KG1 (cell line): ENCODE measurements around the gene ACVRL1.

Experiments
- DNase-seq: peaks from one replicate; lab custom pipeline; 2025; lab: John Stamatoyannopoulos, UW

The ACVRL1 gene

DNA sequence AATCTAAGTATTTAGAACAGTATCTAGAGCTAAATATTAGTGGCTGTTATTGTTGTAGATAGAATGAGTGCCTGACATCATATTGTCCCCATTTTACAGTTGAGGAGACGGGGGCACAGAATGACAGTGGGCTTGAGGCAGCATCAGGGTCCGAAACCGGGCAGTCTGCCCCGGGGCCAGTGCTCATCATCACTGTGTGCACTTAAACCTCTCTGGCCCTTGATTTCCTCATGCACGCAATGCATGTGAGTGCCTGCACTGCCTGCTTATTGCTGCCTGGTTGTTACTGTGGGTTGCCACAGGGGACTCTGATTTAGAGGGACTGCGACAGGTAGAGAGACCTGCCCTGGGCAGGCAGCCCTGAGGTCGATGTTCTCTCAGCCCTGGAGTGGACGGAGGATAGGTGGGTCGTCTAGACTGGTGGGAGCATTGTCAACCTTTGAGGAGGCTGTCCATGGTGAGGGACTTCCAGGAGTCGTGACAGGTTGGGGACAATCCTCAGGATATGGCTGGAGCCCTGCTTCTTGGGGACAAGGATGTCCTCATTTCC, 9.8 kb downstream of the ACVRL1 start:
- no peak for DNase-seq

DNA sequence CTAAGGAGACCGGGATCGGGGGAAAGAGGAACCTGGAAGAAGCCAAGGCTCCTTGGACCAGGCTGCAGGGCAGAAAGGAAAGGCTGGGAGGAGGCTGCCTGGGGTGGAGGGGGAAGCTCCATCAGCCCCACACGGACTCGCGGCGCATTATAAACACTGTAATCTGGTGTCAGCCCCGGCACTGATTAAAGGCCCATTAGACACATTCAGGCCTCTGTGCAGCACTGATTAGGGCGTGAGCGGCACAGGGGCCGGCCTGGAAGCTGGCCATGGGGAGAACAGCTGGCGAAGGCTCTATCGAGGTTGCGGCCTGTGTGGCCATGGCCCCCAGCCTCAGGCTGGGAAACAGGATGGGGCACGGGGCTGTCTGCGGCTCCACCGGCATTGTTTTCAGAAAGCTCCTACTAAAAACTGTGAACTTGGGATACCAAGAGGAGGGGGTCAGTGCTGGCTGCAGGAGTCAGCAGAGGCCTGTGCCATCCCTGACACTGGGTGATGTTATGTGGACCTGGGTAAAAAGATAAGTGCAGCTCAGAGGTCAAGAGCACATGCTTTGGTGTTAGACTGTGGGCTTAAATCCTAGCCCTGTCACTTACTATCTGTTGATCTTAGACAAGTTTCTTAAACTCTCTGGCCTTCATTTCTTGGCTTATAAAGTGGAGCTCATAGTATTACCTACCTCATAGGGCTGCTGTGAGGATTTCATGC, 10.6 kb downstream of the ACVRL1 start:
- DNase-seq, result no peak

DNA sequence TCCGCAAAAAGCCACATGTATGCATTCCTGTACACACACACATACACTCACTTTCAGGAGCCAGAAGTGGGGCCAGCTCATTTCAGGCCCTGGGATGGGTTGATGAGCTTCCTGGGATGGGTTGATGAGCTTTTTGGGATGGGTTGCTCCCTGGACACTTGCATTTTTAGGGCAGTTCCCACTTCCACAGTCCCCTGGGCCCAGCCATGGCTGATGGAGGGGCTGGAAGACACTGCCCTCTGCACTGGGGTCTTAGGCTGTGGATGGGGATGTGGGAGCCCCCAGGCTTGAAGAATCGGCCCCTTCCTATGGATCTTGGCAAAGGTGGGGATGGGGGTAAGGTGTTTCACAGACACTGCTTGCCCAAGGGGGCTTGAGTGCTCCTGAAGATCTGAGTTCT, 12.7 kb downstream of the ACVRL1 start:
- DNase-seq, result no peak

DNA sequence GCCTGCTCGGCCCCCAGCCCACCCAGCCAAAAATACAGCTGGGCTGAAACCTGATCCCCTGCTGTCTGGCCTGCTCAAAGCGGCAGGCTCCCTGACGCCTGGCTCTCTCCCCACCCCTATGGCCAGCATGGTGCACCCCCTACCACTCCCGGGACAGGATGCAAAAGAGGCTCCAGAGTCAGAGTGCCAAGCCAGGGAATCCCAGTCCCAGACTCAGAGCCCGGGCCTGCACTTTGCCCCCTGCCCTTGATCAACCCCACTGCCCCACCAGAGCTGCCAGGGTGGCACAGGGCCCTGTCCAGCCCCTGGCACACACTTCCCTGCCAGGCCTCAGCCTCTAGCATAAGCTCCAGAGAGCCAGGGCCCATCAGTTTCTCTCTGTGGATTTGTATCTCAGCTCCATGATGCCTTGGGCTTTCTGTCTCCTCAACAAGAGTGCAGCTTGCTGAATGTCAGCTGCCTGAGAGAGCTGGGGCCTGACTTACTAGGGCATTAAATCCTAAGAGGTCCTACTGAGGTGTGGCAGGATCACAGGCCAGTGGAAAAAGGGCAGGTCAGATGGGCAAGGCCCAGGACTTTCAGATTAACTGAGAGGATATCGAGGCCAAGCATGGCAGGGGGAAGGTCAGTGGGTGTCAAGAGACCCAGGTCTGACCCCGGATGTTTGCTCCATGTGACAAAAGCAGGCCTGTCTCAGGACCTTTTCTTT, 13.9 kb downstream of the ACVRL1 start:
- DNase-seq, result no peak

DNA sequence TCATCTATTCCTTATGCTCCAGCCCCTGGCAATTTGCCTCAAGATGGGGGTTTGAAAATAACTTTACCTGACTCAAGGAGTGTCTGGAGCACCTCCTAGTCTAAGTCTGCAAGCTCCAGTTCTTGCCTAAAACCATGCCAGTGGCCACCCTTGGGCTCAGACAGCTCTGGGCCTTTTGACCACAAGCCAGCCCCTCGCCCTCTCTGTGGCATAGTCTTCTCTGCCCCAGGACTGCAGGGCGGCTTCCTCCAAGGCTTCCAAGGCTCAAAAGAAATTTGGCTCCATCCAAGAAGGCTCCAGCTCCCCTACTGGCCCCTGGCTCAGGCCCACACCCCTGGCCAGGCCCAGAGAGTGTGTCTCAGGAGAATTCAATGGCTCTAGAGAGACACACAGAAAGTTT, 14.8 kb downstream of the ACVRL1 start:
- no peak for DNase-seq

DNA sequence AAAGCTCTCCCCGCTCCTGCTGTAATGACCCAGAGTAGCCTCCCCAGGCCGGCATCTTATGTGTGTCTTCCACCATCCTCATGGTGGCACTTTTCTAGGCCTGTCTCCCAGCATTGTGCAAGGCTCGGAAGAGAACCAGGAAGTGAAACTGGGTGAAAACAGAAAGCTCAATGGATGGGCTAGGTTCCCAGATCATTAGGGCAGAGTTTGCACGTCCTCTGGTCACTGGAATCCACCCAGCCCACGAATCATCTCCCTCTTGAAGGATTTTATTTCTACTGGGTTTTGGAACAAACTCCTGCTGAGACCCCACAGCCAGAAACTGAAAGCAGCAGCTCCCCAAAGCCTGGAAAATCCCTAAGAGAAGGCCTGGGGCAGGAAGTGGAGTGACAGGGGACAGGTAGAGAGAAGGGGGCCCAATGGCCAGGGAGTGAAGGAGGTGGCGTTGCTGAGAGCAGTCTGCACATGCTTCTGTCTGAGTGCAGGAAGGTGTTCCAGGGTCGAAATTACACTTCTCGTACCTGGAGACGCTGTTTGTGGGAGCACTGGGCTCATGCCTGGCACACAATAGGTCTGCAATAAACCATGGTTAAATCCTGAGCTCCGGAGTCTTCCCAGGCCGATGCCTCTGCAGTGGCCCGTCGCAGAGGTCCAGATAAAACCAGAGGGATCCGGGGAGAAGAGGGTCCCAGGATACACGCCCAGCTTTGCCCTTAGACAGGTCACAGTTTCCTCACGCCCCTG, 15.6 kb downstream of the ACVRL1 start:
- no peak for DNase-seq

DNA sequence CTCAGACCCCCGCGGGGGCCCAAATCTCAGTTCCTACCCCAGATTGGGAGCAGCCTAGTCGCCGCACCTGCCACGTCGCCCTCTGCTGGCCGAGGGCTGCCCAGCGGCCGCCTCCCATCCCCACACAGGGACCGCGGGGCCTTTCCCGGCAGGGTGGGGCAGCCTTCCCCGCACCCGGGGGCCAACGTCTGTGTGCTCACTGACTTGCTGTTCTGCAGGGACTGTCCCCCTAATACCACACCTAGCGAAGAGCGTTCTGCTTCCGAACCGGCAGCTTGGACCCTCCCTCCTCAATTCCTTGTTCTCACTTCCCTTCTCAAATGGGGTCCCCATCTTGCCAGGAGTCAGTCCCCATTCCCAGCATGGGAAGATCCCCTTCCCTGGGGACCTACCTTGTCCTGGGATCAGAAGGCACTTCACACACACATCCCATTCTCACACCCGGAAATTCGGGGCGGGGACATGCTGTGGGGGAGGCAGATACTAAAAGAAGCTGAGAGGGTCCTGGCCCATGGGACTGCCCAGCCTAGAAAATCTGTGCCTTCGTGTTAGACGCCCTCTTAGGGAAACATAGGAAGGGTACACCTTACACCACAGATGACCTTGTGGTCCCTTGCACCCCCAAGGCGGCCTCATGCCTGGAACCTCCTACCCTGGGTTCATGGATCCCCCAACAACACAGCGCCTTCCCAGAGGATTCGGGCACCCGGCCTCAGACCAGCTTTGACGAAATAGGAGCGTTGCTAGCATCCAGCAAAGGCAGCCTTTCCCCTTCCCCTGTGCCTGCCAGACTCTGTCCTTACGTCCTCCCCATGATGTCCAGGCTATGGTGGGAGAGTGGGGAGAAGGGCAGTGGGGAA, 16.4 kb downstream of the ACVRL1 start:
- DNase-seq, result no peak

DNA sequence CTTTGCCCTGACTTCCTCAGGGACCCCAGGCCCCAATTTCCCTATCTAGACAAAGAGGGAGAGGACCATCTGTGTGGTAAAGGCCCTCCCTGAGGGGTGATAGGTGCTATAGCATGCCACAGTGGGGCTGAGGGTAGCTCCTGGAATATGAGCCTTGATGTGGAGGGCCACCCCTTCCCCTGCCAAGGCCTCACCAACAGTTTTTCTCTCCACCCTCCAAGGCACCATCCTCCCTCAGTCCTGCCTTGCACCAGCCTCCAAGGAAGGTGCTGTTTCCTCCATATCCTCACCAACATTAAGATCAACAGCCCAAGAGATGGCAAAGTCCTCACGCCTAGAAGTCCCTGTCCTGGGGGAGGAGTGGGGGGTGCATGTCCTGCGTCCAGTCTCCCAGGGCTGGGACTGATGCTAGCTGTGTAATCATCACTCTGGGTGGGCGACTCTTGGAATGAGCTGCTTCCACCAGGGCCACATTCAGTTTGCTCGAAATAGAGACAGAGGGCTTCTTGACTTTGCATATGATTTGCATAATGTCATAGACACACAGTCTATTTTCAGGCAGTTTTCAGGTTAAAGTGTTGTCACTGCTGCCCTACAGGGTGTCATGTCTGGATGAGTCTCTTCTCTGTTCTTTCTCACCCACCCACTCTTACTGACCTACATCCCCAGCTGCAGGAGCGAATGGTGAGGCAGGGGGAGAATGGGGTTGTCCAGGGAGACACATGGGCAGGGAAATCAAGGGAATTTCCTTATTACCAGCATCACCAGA, 17.4 kb downstream of the ACVRL1 start:
- no peak for DNase-seq

DNA sequence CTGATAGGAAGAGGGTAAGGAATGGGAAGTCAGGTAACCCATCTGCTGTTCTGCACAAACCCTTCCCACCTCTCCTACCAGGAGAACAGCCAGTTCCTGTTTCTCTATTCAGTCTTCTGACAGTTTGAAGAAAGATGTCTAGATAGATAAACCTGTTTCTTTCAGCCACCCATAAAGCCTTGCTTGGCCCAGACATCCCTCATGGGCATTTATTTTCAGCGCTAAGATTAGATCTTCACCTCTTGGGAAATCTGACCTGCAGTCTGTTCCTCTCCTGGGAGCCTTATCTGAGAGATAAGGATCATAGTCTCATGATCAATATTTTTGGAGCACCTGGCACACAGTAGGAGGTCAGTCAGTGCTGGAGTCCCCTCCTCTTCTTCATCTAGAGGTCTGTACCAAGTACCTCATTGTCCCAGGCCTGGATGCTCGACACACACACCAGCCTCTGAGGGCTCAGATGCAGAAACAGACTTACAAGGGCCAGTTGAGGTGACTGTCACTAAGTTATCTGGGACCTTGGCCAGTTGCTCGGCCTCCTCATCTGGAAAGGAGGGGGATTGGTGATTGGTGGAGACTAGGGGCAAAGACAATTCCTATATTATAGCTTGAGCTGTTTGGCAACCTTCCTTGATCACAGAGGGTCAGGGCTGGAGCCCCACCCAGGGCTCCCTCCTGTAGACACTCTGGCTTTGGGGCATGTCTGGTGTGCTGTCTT, 18.2 kb downstream of the ACVRL1 start:
- DNase-seq, result no peak

DNA sequence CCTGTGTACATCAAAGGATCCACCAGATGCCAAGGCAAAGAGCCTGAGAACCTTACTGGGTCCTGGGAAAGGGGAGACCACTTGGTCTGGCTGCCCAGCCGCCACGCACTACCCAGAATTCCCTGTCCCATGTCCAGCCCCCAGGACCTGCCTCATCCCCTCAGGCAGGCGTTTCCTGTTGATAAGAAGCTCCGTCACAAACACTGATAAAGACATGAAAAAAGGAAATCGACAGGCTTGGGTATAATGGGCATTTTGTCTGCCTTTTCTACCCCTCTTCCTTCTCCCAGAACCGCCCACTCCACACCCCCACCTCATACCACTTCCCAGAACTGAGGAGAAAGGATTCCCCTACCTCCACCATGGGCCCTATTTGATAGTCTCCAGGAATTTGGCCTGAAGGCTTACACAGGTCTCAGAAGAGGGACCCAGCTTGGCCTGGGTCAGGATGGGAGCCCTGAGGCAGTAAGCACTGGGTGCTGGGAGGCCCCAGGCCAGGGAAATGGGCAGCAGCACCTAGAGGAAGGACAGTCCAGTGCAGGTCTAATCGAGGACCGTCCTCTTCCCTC, 18.8 kb downstream of the ACVRL1 start:
- DNase-seq, result no peak

DNA sequence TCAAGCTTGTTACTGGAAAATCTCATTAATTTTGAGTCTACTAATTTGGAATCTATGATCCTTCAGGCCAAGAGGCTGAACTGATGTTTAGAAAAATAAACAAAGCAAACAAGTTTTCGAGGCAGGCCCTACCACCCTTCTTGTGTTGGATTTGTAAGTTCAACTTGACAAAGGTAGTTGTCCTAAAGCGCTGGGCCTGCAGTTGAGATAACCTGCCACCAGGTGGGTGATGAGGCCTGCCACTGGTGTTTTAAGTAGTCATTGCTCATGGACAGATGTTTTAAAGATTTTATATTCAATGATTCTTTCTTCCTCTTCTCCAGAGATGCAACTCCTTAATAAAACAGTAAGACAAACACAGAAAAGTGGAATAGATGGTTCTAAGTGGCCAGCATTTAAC, 19.4 kb downstream of the ACVRL1 start:
- DNase-seq, result no peak

DNA sequence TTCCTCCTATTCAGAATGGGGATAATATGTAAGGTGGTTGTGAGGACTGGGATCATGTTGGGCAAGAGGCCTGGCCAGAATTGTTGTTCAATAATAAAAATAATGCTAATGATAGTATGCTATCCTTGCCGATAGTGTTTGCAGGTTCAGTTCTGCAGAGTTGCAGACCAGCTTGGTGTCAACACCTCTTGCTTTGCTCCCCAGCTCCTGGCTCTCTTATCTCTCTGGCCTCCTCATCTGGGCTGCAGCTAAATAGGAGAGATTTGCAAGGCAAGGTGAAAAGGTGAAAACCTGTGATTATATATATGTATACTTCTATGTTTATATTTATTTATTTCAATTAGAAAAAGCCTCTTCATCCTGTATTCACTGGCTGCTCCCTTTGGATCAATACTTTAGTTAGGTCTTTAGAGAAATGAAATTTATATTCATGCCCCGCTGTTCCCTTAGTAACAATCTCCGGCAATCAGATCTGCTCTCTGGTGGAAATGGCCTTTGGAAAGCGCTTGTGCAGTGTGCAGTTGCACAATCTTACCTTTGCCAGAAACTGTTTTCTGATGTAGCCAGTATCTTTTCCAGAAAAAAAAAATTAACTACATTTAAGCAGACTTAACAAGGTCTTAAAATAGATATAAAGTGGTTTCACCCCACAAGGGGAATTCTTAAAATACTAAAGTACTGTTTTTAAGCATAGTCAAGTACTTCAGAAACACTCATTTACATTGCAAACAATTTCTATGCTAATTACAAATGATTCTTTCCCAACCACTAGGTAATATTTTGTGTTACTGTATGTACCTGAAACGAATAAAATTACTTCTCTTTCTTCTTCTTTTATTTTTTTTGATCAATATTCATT, 25.1 kb downstream of the ACVRL1 start:
- no peak for DNase-seq

DNA sequence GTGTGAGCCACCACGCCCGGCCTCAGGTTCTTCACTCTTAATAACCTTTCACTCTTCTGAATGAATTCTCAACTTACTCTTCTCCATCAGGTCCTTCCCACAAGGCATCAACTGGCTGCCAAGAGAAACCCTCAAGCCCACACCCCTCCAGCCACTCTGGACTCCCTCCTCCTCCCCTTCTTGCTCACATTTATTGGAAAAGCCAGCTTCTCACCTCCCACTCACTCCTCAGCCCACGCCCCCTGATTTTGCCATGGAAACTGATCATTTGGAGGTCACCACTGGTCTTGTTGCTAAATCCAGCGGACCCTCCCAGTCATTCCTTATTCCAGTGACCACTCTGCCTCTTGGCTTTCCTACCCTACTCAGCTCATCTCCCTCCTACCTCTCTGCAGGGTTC, 26.8 kb downstream of the ACVRL1 start:
- no peak for DNase-seq

DNA sequence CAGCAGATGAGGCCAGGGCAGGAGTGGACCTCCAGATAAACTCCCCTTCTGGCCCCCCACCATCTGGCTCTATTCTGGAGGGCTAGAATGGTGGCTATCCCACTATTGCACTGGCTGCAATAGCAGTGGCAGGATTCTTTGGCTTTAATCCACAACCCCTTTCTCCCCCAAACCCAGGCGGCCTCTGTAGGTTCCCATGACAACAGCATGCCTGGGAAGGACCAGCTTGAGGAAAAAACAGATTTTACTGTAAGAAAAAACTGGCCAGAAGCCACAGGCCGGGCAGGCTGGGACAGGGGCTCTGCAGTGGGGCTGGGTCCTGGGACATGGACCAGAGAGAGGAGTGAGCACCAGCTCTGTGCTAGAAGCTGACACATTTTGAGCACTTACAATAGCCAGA, 30.6 kb downstream of the ACVRL1 start:
- no peak for DNase-seq

DNA sequence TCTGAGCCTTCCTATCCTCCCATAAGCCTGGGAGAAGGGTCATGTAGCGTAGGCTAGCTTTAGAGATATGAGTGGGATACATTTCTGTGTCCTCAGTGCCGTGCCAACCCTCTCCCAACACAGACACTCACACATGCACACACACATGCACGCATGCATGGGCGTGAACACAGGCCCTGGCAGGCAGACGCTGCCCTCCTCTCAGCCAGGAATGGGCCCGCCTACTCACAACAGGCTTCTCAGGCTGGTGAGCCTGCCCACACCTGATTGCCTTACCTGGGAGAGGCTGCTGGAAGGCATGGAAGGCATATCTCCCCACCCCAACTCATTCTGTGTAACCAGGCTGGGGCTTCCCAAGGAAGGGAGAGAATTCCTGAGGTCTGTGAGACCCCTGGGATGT, 31.4 kb downstream of the ACVRL1 start:
- no peak for DNase-seq

DNA sequence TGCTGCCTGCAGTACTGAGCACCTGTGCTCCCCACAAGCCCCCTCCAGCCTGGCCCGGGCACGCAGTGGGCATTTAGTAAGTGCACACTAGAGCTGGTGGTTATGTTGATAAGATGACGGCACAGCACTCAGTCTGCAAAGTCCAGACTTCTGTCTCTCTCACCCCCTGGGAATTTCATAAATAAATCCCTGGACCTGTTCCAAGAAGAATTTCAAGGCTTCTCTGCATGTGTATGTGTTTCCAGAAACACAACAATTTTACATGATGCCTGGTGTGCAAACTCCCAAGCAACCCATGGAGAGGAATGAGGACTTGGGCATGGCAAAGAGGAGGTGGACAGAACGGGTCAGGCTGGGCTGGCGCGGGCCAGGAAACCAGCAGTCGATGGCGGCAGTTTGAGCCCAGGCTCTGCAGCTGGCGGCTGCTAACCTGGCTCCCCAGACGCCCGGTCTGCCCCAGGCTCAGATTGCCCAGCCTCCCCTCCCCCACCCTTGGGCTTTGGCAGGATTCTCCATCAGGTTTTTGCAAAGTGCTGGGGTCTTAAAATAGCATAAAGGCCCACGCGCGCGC, 33.8 kb downstream of the ACVRL1 start:
- no peak for DNase-seq

DNA sequence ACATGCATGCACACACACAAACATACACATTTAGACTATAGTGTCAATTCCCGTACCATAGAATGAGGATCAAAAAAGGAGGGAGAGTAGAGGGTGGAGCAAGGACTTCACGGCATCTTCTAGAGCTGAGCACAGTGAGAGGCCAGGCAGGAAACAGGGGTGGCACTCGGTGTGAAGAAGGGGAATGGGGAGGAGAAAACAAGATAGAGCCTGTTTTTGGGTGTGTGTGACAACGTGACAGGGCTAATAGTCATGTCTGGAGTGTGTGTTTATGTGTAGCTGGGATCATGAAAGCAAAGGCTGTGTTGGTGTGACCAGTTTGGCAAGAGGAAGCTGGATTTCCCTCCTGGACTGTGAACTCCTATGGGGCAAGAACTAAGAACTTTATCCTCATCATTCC, 34.3 kb downstream of the ACVRL1 start:
- DNase-seq, result no peak

DNA sequence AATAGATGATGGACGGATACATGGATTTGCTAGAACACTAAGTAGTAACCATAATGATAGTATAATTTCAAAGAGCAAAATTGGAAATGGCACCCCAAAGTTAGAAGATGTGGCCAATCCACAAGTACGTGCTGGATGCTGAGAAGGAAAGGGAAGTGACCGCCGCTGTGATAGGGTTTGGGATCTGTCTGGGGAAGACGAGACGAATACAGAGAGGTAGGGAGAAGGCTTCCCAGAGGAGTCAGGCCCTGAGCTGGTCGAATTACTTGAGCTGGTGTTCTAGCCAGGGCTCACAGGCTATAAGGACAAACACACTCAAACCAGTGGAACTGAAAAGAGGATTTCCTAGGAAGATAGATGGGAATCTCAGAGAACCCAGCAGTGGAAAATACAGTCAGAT, 34.8 kb downstream of the ACVRL1 start:
- DNase-seq, result no peak

DNA sequence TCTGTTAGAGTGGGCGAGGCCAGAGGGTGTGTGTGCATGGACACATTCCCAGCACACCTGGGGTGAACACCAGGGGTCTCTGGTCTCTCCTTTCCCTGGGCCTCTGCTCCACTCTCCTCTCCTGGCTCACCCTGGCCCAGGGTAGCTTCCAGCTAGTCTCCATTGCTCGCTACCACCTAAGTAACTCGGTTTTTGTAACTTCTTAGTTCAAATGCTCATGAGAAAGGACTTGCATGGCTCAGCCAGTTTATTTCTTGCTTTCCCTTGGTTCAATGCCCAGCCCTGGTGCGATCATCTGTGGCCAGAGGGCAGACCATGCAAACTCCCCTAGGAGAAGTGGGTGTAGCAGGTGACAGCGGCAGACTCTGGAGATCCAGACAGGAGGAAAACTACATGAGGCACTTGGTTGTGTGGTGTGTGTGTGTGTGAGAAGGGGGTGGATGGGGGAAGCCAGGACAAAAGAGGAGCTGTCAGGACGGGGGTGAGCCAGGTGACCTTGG, 35.2 kb downstream of the ACVRL1 start:
- no peak for DNase-seq
